DOHH2 (cell line): ENCODE results near the gene HDDC3.

ENCODE experiments used
- H3F3A ChIP-seq: fragments of 200-600 bp; sonication (generic), shearing (Covaris generic); 2 replicates; pipeline ENCODE4 v1.6.0; 2016; ENCODE audit warnings: antibody characterized with exemption, mild to moderate bottlenecking; ENCODE audit not compliant: control insufficient read depth, insufficient read depth
- H3K27ac ChIP-seq: fragments of 200-600 bp; sonication (generic); 2 replicates; pipeline ENCODE4 v1.5.1; 2014; ENCODE audit warnings: low read depth, mild to moderate bottlenecking, low read length, moderate library complexity
- H3K27me3 ChIP-seq: fragments of 200-600 bp; sonication (generic); 2 replicates; pipeline ENCODE4 v1.6.1; 2014; ENCODE audit warnings: mild to moderate bottlenecking, low read length, mixed read lengths; ENCODE audit not compliant: control insufficient read depth
- H3K36me3 ChIP-seq: fragments of 200-600 bp; sonication (generic); 2 replicates; pipeline ENCODE4 v1.6.1; 2014; ENCODE audit warnings: mild to moderate bottlenecking, low read length, moderate library complexity, mixed read lengths; ENCODE audit not compliant: control insufficient read depth
- H3K4me1 ChIP-seq: fragments of 200-600 bp; sonication (generic); 2 replicates; pipeline ENCODE4 v1.6.1; 2014; ENCODE audit warnings: mild to moderate bottlenecking, low read length, mixed read lengths; ENCODE audit not compliant: control insufficient read depth
- H3K4me2 ChIP-seq: fragments of 200-600 bp; sonication (generic); 2 replicates; pipeline ENCODE4 v1.6.0; 2014; ENCODE audit warnings: mild to moderate bottlenecking, low read length, moderate library complexity
- H3K4me3 ChIP-seq: fragments of 200-600 bp; sonication (generic); 2 replicates; pipeline ENCODE4 v1.5.1; 2014; ENCODE audit warnings: mild to moderate bottlenecking, low read length, mixed read lengths
- H3K79me2 ChIP-seq: fragments of 200-600 bp; sonication (generic); 2 replicates; pipeline ENCODE4 v1.6.1; 2014; ENCODE audit warnings: mild to moderate bottlenecking, low read length, mixed read lengths; ENCODE audit not compliant: control insufficient read depth
- H3K9me2 ChIP-seq: fragments of 200-600 bp; sonication (generic); replicated peaks from 2 replicates; pipeline ENCODE4 v1.6.1; 2014; ENCODE audit warnings: mild to moderate bottlenecking, low read length, mixed read lengths; ENCODE audit not compliant: control insufficient read depth
- H3K9me3 ChIP-seq: fragments of 200-600 bp; sonication (generic); 2 replicates; pipeline ENCODE4 v1.6.1; 2014; ENCODE audit warnings: antibody characterized with exemption, low read length, mixed read lengths; ENCODE audit not compliant: control insufficient read depth, insufficient read depth
- H4K20me1 ChIP-seq: fragments of 200-600 bp; sonication (generic); 2 replicates; pipeline ENCODE4 v1.6.0; 2014; ENCODE audit warnings: low read depth, mild to moderate bottlenecking, antibody characterized with exemption, low read length, moderate library complexity; ENCODE audit not compliant: control insufficient read depth, insufficient read depth
- EZH2phosphoT487 ChIP-seq: fragments of 200-600 bp; sonication (generic); IDR thresholded peaks from 2 replicates; pipeline ENCODE4 v1.6.1; 2017; ENCODE audit warnings: borderline replicate concordance, mild to moderate bottlenecking, antibody characterized with exemption, low read length, moderate library complexity, mixed read lengths
- TF ChIP-seq, protein P1 (sequence below): fragments of 200-600 bp; sonication (generic); IDR thresholded peaks from one replicate; pipeline ENCODE4 v1.5.1; 2014; ENCODE audit warnings: antibody characterized with exemption, mild to moderate bottlenecking, low read depth, low read length; ENCODE audit not compliant: poor library complexity, severe bottlenecking

The HDDC3 gene

GRCh38 chr15:90979582-90979981, 47.2 kb upstream of the HDDC3 start:
- H3F3A ChIP-seq: no peaks in the 10 kb centered on the region
- no peak overlapping the region for H3K4me2 ChIP-seq
- H3K27ac ChIP-seq: no peak overlapping the region
- H3K9me3 ChIP-seq: no peaks in the 10 kb centered on the region
- H3K79me2 ChIP-seq: peaks cover 32% of the 10 kb centered on the region
- no peak overlapping the region for H3K4me3 ChIP-seq
- no peaks in the 10 kb centered on the region; the same call in 1 of the 2 replicates for H3K4me1 ChIP-seq
- TF ChIP-seq, protein P1, sequence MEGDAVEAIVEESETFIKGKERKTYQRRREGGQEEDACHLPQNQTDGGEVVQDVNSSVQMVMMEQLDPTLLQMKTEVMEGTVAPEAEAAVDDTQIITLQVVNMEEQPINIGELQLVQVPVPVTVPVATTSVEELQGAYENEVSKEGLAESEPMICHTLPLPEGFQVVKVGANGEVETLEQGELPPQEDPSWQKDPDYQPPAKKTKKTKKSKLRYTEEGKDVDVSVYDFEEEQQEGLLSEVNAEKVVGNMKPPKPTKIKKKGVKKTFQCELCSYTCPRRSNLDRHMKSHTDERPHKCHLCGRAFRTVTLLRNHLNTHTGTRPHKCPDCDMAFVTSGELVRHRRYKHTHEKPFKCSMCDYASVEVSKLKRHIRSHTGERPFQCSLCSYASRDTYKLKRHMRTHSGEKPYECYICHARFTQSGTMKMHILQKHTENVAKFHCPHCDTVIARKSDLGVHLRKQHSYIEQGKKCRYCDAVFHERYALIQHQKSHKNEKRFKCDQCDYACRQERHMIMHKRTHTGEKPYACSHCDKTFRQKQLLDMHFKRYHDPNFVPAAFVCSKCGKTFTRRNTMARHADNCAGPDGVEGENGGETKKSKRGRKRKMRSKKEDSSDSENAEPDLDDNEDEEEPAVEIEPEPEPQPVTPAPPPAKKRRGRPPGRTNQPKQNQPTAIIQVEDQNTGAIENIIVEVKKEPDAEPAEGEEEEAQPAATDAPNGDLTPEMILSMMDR: no peak
- TF ChIP-seq EZH2phosphoT487: no peak
- peaks cover 94% of the 10 kb centered on the region for H3K36me3 ChIP-seq
- H3K9me2 ChIP-seq: no peaks in the 10 kb centered on the region
- H4K20me1 ChIP-seq: no peaks in the 10 kb centered on the region
- no peaks in the 10 kb centered on the region for H3K27me3 ChIP-seq

DNA sequence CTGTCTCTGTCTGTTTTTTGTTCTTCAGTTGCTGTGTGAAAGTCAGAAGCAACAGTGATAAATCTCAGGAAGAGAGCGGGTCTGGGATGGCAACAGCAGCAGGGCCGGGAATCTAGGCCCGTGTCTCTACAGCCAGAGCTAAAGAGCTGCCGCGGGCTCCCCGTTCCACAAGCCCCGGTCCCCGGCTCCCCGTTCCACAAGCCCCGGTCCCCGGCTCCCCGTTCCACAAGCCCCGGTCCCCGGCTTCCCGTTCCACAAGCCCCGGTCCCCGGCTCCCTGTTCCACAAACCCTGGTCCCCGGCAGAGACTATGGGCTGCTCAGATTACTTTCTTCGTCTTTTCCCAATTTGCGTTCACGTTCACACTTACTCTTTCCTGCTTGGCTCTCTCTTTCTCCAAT, 41.9 kb upstream of the HDDC3 start:
- TF ChIP-seq, protein P1: no peak
- no peak for TF ChIP-seq EZH2phosphoT487
- no peaks in the 10 kb centered on the region for H3K4me1 ChIP-seq
- no peak overlapping the region for H3K4me2 ChIP-seq
- H3K27me3 ChIP-seq: no peaks in the 10 kb centered on the region
- H3K9me2 ChIP-seq: no peaks in the 10 kb centered on the region
- H3K79me2 ChIP-seq: no peaks in the 10 kb centered on the region
- H4K20me1 ChIP-seq: no peaks in the 10 kb centered on the region
- no peak overlapping the region for H3K4me3 ChIP-seq
- H3K27ac ChIP-seq: no peak overlapping the region
- no peaks in the 10 kb centered on the region for H3K9me3 ChIP-seq
- no peaks in the 10 kb centered on the region for H3F3A ChIP-seq
- peaks cover 83% of the 10 kb centered on the region for H3K36me3 ChIP-seq

GRCh38 chr15:90972133-90972532, 39.8 kb upstream of the HDDC3 start:
- H3K4me2 ChIP-seq: no peak overlapping the region
- H3F3A ChIP-seq: 0 out of 2 replicates have a peak, but pooled peaks cover 13% of the 10 kb centered on the region
- no peaks in the 10 kb centered on the region for H4K20me1 ChIP-seq
- H3K4me3 ChIP-seq: no peak overlapping the region
- TF ChIP-seq EZH2phosphoT487: no peak
- TF ChIP-seq, protein P1: no peak
- peaks cover 88% of the 10 kb centered on the region for H3K36me3 ChIP-seq
- no peaks in the 10 kb centered on the region for H3K9me3 ChIP-seq
- no peaks in the 10 kb centered on the region for H3K79me2 ChIP-seq
- H3K27ac ChIP-seq: no peak overlapping the region
- no peaks in the 10 kb centered on the region for H3K9me2 ChIP-seq
- H3K4me1 ChIP-seq: no peaks in the 10 kb centered on the region
- no peaks in the 10 kb centered on the region for H3K27me3 ChIP-seq
